A673 (cell line): ENCODE measurements around the gene CCDC85C.

ENCODE experiments used
- CTCF ChIP-seq: fragments of 300-800, 200-600 bp; sonication (generic); conservative IDR thresholded peaks from 2 replicates; pipeline ENCODE4 v1.5.1; 2017; ENCODE audit warnings: low read depth, mild to moderate bottlenecking, antibody characterized with exemption, low read length, moderate library complexity, mixed read lengths
- EZH2 ChIP-seq: fragments of 200-600 bp; sonication (generic); IDR thresholded peaks from 2 replicates; pipeline ENCODE4 v1.6.1; 2017; ENCODE audit warnings: borderline replicate concordance, low read depth, mild to moderate bottlenecking, mixed read lengths, antibody characterized with exemption, low read length; ENCODE audit not compliant: poor library complexity, severe bottlenecking

DNA sequence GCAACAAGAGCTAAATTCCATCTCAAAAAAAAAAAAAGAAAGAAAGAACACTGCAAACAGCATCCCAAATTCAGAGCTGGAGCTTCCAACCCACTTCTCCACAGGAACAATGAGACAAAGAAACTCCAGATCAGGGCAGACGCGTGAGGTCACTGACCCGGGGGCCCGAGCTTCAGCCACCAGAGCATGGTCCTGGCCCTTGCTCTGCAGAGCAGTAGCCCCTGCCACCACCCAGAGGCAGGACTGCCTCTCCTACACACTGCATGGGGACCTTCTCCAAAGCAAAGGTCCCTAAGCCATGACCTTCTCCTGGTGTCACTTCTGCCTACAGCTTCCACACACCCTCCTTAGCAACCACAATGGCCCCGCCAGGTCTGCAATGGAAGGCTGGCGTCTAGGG, 69.7 kb downstream of the CCDC85C start:
- TF ChIP-seq CTCF: no peak
- TF ChIP-seq EZH2: no peak
